Peyer's patch (tissue), 4 donors: ENCODE results near the gene SHKBP1.

Experiments
- POLR2A ChIP-seq, 2 donors: fragments of 450-650 bp; IDR thresholded peaks; one replicate each; pipeline ENCODE4 v1.5.1; 2017; ENCODE audit warnings: antibody characterized with exemption in 2 of 2, mild to moderate bottlenecking in 2 of 2, moderate library complexity in 2 of 2
- TF ChIP-seq, protein P1 (sequence below), 6 experiments: fragments of 450-650 bp in 4 of 6; fragments of 200-600 bp in 2 of 6; sonication (generic) in 1 of 6; IDR thresholded peaks; one replicate each; pipeline ENCODE4 v1.5.1; 2017 to 2019; ENCODE audit warnings: antibody characterized with exemption in 6 of 6, mild to moderate bottlenecking in 3 of 6, moderate library complexity in 1 of 6

DNA sequence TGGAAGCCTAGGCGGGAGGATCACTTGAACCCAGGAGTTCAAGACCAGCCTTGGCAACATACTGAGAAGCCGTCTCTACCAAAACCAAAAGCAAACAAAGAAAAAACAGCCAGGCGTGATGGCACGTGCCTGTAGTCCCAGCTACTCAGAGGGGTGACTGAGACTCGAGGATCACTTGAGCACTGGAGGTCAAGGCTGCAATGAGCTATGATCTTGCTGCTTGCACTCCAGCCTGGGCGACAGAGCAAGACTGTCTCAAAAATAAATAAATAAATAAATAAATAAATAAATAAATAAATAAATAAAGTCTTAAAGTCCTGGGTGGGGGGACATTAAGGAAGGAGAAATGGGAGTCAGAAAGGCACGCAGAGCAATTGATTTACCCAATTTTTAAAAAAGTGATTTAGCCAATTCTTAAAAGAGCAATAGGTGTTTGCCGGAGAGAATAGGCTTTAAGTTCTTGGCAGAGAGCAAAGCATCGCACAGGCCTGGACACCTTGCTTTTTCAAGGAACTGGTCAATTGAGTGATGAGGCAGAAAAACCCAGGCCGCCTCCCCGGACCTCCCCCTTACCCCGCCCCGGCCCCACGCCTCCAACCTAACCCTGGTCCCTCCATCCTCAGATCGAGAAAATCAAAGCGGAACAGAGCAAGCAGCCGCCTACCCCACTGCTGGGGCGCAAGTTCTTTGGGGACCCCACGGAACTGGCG is 9.5 kb upstream of the SHKBP1 start:
- TF ChIP-seq, protein P1, sequence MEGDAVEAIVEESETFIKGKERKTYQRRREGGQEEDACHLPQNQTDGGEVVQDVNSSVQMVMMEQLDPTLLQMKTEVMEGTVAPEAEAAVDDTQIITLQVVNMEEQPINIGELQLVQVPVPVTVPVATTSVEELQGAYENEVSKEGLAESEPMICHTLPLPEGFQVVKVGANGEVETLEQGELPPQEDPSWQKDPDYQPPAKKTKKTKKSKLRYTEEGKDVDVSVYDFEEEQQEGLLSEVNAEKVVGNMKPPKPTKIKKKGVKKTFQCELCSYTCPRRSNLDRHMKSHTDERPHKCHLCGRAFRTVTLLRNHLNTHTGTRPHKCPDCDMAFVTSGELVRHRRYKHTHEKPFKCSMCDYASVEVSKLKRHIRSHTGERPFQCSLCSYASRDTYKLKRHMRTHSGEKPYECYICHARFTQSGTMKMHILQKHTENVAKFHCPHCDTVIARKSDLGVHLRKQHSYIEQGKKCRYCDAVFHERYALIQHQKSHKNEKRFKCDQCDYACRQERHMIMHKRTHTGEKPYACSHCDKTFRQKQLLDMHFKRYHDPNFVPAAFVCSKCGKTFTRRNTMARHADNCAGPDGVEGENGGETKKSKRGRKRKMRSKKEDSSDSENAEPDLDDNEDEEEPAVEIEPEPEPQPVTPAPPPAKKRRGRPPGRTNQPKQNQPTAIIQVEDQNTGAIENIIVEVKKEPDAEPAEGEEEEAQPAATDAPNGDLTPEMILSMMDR (IDR thresholded peaks at IDR 0.05) = no peak
- no peak for TF ChIP-seq POLR2A (IDR thresholded peaks at IDR 0.05)
